K562 (cell line): ENCODE measurements around the gene HSDL2. TPM values are rescaled to one million over a fixed set of nuclear protein-coding genes. Genes with fewer than 3 reads are reported as not detected.
A peak's percentile ranks its signal among the peaks of the same experiment; 100 is the strongest.

Source experiments
- BRCA1 ChIP-seq, 2 experiments: fragments of 450-650 bp in 1 of 2; sonication (generic) in 1 of 2; formaldehyde crosslinking in 1 of 2; IDR thresholded peaks; 2 replicates each; pipeline versions ENCODE4 v1.5.0 to v1.6.1; 2017 to 2020; ENCODE audit warnings: mild to moderate bottlenecking in 1 of 2, missing genetic modification reagents in 1 of 2
- EWSR1 ChIP-seq: fragments of 450-650 bp; IDR thresholded peaks from 2 replicates; pipeline ENCODE4 v1.6.1; 2018; ENCODE audit warnings: borderline replicate concordance, mild to moderate bottlenecking, low read depth, moderate library complexity; ENCODE audit not compliant: partially characterized antibody
- GTF2E2 ChIP-seq: fragments of 200-800 bp; sonication (Bioruptor generic); IDR thresholded peaks from 2 replicates; pipeline ENCODE4 v1.6.1; 2016; ENCODE audit warnings: missing genetic modification characterization, missing compliant biosample characterization
- ILF3 ChIP-seq: fragments of 450-650 bp; IDR thresholded peaks from 2 replicates; pipeline ENCODE4 v1.6.1; 2018; ENCODE audit warnings: antibody characterized with exemption, mild to moderate bottlenecking, moderate library complexity, borderline replicate concordance
- MCM3 ChIP-seq: fragments of 450-650 bp; IDR thresholded peaks from 2 replicates; pipeline ENCODE4 v1.6.1; 2016
- NBN ChIP-seq: fragments of 450-650 bp; IDR thresholded peaks from 2 replicates; pipeline ENCODE4 v1.6.1; 2016; ENCODE audit warnings: low read depth, mild to moderate bottlenecking
- NCOA4 ChIP-seq: fragments of 450-650 bp; IDR thresholded peaks from 2 replicates; pipeline ENCODE4 v1.6.1; 2018; ENCODE audit warnings: mild to moderate bottlenecking; ENCODE audit not compliant: partially characterized antibody
- NCOA6 ChIP-seq: fragments of 450-650 bp; IDR thresholded peaks from 2 replicates; pipeline ENCODE4 v1.6.1; 2017; ENCODE audit warnings: mild to moderate bottlenecking
- NELFE ChIP-seq: IDR thresholded peaks from 2 replicates; pipeline ENCODE4 v1.6.1; 2011; ENCODE audit warnings: mild to moderate bottlenecking; ENCODE audit not compliant: insufficient read depth, insufficient read length
- NFATC3 ChIP-seq: fragments of 450-650 bp; IDR thresholded peaks from 2 replicates; pipeline ENCODE4 v1.6.1; 2017; ENCODE audit warnings: mild to moderate bottlenecking
- NR2F6 ChIP-seq: fragments of 450-650 bp; formaldehyde crosslinking; IDR thresholded peaks from 2 replicates; pipeline ENCODE4 v1.4.0; 2020; ENCODE audit warnings: mild to moderate bottlenecking
- SMARCB1 ChIP-seq: IDR thresholded peaks from 2 replicates; pipeline ENCODE4 v1.6.1; 2011; ENCODE audit warnings: improper control_type of control experiment, low read depth; ENCODE audit not compliant: insufficient read length
- STAT5A ChIP-seq: IDR thresholded peaks from 2 replicates; pipeline ENCODE4 v1.6.1; 2012; ENCODE audit warnings: low read length, inconsistent platforms, borderline replicate concordance
- THRAP3 ChIP-seq: fragments of 450-650 bp; IDR thresholded peaks from 2 replicates; pipeline ENCODE4 v1.6.1; 2016; ENCODE audit warnings: mild to moderate bottlenecking, inconsistent platforms, borderline replicate concordance
- TRIM28 ChIP-seq: fragments of 450-650 bp; IDR thresholded peaks from 2 replicates; pipeline ENCODE4 v1.6.1; 2017
- ZNF24 ChIP-seq: fragments of 450-650 bp; IDR thresholded peaks from 2 replicates; pipeline ENCODE4 v1.6.1; 2016
- ZNF766 ChIP-seq: fragments of 200-800 bp; sonication (Bioruptor generic); conservative IDR thresholded peaks from 2 replicates; pipeline ENCODE4 v1.6.1; 2016; ENCODE audit warnings: missing genetic modification characterization, missing compliant biosample characterization
- polyA plus RNA-seq, 8 experiments: library from polyadenylated mRNA; depleted of rRNA in 4 of 8; stranded (reverse) in 5 of 8; unstranded in 3 of 8; fragments of >200 nt; fragmentation: Nextera tagmentation in 2 of 8; fragmentation: Illumina TruSeq in 1 of 8; extraction: Ambion mirVana in 2 of 8; extraction: Trizol in 1 of 8; gene quantifications; 2 replicates each; pipeline versions ENCODE4 v1.2.1 to v1.2.3, GENCODE V29; 2011 to 2014; ENCODE audit warnings: inconsistent platforms in 1 of 8, missing spikeins in 1 of 8
- total RNA-seq, 7 experiments: library from RNA; depleted of rRNA in 6 of 7; stranded (reverse); fragments of >200 nt in 6 of 7; fragmentation: Illumina TruSeq in 2 of 7; extraction: Trizol in 2 of 7; gene quantifications; 2 replicates each; pipeline versions ENCODE4 v1.2.1 to v1.2.3, GENCODE V29; 2011 to 2021; ENCODE audit warnings: low replicate concordance in 1 of 7
- TF ChIP-seq, protein P1 (sequence below): fragments of 450-650 bp; formaldehyde crosslinking; IDR thresholded peaks from 2 replicates; pipeline ENCODE4 v1.4.0; 2020; ENCODE audit warnings: mild to moderate bottlenecking, moderate library complexity
- TF ChIP-seq, protein P2 (sequence below): fragments of 450-650 bp; IDR thresholded peaks from one replicate; pipeline ENCODE4 v1.6.1; 2018; ENCODE audit warnings: mild to moderate bottlenecking, moderate library complexity; ENCODE audit not compliant: partially characterized antibody
- TF ChIP-seq, protein P3 (sequence below), 2 experiments: fragments of 450-650 bp in 1 of 2; sonication (generic) in 1 of 2; formaldehyde crosslinking; conservative IDR thresholded peaks; 2 replicates each; pipeline versions ENCODE4 v1.4.0 to v1.8.1; 2020 to 2022; ENCODE audit warnings: mild to moderate bottlenecking in 1 of 2, missing genetic modification reagents in 1 of 2
- TF ChIP-seq, protein P4 (sequence below): sonication (generic); formaldehyde crosslinking; IDR thresholded peaks from 2 replicates; pipeline ENCODE4 v1.8.0; 2022; ENCODE audit warnings: missing genetic modification reagents, mild to moderate bottlenecking, borderline replicate concordance
- TF ChIP-seq, protein P5 (sequence below): fragments of 250-450 bp; sonication (Bioruptor Pico); IDR thresholded peaks from 2 replicates; pipeline ENCODE4 v1.8.0; 2022; ENCODE audit warnings: inconsistent platforms

Gene HSDL2
- total and polyA plus RNA-seq, 9 of the 15 experiments (the other 6 are each of a cell fraction or from before 2014, with no cell fraction given): 22.8 to 74.1 (median 35.6) TPM

DNA sequence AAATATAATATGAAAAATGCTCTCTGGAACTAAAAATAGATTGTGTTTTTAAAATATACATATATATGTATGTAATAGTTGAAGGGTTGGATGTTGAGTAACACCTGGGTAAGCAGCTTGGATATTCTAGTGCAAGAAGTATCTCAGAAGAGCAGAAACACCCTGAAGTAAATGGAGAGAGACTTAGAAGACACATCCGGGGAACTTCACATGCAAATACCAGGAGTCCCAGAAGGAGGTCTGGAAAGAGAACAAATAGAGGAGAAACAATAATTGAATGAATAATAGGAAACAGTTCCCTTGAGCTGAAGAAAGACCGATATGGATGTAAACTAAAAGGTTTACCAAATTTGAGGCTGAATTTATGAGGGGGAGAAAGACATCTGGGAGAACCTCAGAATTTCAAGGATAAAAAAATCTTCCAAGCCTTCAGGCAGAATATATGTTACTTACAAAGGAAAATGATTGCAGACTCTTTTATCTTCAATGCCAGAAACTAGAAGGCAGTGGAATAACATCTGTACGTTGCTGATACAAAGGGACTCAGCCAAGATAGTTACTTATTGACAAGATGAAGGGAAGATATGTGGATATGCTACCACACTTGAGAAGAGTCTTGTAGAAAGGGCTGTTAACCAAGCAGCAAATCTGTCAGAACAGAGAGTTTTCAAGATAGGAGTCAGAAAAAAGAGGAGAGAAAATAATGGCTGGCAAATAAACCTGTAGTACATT is 42.7 kb downstream of the HSDL2 start (continued):
- TF ChIP-seq, protein P1, sequence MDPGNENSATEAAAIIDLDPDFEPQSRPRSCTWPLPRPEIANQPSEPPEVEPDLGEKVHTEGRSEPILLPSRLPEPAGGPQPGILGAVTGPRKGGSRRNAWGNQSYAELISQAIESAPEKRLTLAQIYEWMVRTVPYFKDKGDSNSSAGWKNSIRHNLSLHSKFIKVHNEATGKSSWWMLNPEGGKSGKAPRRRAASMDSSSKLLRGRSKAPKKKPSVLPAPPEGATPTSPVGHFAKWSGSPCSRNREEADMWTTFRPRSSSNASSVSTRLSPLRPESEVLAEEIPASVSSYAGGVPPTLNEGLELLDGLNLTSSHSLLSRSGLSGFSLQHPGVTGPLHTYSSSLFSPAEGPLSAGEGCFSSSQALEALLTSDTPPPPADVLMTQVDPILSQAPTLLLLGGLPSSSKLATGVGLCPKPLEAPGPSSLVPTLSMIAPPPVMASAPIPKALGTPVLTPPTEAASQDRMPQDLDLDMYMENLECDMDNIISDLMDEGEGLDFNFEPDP (CRISPR knock-in tag): no peak
- TF ChIP-seq, protein P2, sequence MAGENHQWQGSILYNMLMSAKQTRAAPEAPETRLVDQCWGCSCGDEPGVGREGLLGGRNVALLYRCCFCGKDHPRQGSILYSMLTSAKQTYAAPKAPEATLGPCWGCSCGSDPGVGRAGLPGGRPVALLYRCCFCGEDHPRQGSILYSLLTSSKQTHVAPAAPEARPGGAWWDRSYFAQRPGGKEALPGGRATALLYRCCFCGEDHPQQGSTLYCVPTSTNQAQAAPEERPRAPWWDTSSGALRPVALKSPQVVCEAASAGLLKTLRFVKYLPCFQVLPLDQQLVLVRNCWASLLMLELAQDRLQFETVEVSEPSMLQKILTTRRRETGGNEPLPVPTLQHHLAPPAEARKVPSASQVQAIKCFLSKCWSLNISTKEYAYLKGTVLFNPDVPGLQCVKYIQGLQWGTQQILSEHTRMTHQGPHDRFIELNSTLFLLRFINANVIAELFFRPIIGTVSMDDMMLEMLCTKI: no peak
- TF ChIP-seq, protein P3, sequence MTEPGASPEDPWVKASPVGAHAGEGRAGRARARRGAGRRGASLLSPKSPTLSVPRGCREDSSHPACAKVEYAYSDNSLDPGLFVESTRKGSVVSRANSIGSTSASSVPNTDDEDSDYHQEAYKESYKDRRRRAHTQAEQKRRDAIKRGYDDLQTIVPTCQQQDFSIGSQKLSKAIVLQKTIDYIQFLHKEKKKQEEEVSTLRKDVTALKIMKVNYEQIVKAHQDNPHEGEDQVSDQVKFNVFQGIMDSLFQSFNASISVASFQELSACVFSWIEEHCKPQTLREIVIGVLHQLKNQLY (CRISPR knock-in tag; conservative IDR thresholded peaks at IDR 0.05): no peak
- TF ChIP-seq NR2F6 (CRISPR knock-in tag): no peak
- TF ChIP-seq SMARCB1: no peak
- TF ChIP-seq, protein P4, sequence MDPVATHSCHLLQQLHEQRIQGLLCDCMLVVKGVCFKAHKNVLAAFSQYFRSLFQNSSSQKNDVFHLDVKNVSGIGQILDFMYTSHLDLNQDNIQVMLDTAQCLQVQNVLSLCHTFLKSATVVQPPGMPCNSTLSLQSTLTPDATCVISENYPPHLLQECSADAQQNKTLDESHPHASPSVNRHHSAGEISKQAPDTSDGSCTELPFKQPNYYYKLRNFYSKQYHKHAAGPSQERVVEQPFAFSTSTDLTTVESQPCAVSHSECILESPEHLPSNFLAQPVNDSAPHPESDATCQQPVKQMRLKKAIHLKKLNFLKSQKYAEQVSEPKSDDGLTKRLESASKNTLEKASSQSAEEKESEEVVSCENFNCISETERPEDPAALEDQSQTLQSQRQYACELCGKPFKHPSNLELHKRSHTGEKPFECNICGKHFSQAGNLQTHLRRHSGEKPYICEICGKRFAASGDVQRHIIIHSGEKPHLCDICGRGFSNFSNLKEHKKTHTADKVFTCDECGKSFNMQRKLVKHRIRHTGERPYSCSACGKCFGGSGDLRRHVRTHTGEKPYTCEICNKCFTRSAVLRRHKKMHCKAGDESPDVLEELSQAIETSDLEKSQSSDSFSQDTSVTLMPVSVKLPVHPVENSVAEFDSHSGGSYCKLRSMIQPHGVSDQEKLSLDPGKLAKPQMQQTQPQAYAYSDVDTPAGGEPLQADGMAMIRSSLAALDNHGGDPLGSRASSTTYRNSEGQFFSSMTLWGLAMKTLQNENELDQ (CRISPR knock-in tag): no peak
- no peak for TF ChIP-seq NCOA6
- TF ChIP-seq BRCA1 (IDR thresholded peaks at IDR 0.05): no peak
- no peak for TF ChIP-seq BRCA1 (CRISPR knock-in tag; IDR thresholded peaks at IDR 0.05)
- no peak for TF ChIP-seq MCM3
- TF ChIP-seq, protein P5, sequence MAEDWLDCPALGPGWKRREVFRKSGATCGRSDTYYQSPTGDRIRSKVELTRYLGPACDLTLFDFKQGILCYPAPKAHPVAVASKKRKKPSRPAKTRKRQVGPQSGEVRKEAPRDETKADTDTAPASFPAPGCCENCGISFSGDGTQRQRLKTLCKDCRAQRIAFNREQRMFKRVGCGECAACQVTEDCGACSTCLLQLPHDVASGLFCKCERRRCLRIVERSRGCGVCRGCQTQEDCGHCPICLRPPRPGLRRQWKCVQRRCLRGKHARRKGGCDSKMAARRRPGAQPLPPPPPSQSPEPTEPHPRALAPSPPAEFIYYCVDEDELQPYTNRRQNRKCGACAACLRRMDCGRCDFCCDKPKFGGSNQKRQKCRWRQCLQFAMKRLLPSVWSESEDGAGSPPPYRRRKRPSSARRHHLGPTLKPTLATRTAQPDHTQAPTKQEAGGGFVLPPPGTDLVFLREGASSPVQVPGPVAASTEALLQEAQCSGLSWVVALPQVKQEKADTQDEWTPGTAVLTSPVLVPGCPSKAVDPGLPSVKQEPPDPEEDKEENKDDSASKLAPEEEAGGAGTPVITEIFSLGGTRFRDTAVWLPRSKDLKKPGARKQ (CRISPR knock-in tag): no peak
- TF ChIP-seq EWSR1: no peak
- TF ChIP-seq GTF2E2 (tag): no peak
- peak; percentile 99 for TF ChIP-seq NBN
- TF ChIP-seq ZNF24: peak; percentile 61; the same call in 1 of the 2 replicates
- no peak for TF ChIP-seq TRIM28
- TF ChIP-seq NCOA4: peak; percentile 94
- TF ChIP-seq NELFE: no peak
- no peak for TF ChIP-seq THRAP3
- peak; percentile 93 for TF ChIP-seq NFATC3
- TF ChIP-seq ZNF766 (CRISPR knock-in tag): peak; percentile 86
- TF ChIP-seq ILF3: peak; percentile 98
- TF ChIP-seq STAT5A: peak; percentile 96
